ENCODE measurements around the gene CYLD.

Gene CYLD

DNA sequence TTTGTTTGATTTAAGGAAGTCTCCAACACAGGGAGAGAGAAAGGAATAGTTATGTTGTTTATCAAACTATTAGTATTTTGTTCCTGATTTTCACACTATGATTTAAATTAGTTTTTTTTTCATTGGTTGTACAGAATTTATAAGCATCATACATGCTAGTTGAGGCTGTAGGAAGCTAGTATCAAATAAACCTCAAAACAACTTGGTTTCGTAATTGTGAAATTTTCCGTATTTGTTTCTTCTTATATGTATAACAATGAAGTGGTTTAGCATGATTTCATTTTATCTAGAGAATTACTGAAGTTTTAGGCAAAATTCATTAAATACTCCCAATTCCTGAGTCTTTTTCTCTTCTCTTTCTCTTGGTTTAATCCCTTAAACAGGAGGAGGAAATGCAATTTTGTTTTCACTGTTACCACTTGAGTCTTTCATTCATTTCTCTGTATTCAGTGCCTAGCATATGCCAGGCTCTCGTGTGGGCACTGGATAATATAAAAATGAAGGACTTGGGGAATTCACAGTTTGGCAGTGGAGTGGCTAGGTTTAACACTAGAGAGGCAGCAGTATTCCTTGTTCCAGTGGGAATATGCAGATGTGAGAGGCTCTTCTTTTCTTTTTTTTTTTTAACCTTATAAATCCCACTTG is 1.8 kb downstream of the CYLD start:
- TF ChIP-seq TAF1 (IDR thresholded peaks at IDR 0.05; ENCODE audit: borderline replicate concordance, low read depth, low read length) (no peak), POLR2A (IDR thresholded peaks at IDR 0.05; ENCODE audit: low read depth, low read length) (no peak), POLR2AphosphoS5 (IDR thresholded peaks at IDR 0.05; ENCODE audit: low read depth, low read length) (no peak)
- FAIRE-seq (no peak), DNase-seq (ENCODE audit: insufficient read length) (no peak)

DNA sequence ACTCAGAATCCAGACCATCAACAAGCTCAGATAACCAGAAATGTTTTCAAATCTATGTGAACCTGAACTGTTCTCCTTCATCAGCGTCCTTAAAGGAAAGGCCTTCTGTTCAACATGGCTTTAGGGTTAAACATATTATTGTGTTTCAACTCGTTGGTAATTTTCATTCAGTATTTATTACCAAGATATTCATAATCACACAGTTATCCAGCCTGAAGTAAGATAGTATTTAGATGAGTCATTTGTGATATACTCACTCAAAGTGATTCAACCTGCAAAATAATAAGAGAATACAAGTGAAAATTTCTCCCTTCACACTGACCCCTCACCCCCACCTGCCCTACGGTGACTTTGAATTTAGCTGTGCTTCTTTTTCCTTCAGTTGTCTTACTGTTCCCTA is 3.0 kb downstream of the CYLD start:
- FAIRE-seq (no peak), DNase-seq (ENCODE audit: insufficient read length) (no peak)
- TF ChIP-seq POLR2AphosphoS5 (IDR thresholded peaks at IDR 0.05; ENCODE audit: low read depth, low read length) (no peak), POLR2A (IDR thresholded peaks at IDR 0.05; ENCODE audit: low read depth, low read length) (no peak), TAF1 (IDR thresholded peaks at IDR 0.05; ENCODE audit: borderline replicate concordance, low read depth, low read length) (no peak)

DNA sequence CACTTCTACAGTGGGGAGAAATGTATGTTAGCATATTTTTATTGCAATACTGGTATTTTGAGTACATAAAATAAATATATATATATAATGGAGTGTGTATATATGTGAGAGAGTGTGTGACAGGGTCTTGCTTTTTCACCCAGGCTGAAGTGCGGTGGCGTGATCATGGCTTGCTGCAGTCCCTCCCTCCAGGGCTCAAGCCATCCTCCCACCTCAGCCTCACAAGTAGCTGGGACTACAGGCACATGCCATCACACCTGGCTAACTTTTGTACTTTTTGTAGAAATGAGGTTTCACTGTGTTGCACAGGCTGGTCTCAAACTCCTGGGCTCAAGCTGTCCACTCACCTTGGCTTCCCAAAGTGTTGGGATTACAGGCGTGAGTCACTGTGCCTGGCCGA is 4.1 kb downstream of the CYLD start:
- no peak for DNase-seq (ENCODE audit: insufficient read length)
- FAIRE-seq, result no peak
- TF ChIP-seq TAF1 (IDR thresholded peaks at IDR 0.05; ENCODE audit: borderline replicate concordance, low read depth, low read length) (no peak), POLR2AphosphoS5 (IDR thresholded peaks at IDR 0.05; ENCODE audit: low read depth, low read length) (no peak), POLR2A (IDR thresholded peaks at IDR 0.05; ENCODE audit: low read depth, low read length) (no peak)

DNA sequence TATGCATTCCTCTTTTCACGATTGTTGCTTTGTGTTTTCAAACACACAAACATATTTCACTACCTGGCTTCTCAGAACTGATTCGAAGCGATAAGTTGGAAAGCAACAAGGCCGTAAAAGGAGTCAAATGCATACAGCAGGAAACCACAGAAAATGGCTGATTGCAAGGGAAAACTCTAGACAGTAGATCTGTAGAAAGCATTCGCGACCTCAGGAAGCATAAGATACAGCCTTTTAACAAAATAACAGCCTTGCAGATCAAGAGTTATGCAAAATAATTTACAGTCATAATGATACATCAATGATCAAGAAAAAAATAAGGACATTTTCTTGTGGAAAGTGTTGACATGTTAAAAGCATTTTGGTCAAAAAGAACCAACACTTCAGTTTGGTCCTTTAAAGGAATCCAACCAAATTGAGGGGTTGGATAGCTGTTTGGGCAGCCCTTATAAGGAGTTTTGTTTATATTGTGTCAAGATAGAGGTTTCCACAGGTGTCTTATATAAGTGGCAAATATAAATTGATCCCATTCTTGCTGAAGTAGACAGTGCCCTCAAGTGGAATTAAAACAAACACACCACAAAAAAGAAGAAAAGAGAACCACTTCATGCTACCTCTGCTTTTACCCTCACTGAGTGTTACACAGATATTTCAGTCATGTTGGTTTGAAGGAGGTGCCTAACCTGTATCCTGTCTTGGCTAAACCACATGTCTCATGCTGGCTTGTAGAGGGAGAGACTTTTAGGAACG is 5.5 kb downstream of the CYLD start:
- TF ChIP-seq POLR2AphosphoS5 (IDR thresholded peaks at IDR 0.05; ENCODE audit: low read depth, low read length), result no peak
- FAIRE-seq, result peak; percentile 84
- DNase-seq (ENCODE audit: insufficient read length), result no peak

DNA sequence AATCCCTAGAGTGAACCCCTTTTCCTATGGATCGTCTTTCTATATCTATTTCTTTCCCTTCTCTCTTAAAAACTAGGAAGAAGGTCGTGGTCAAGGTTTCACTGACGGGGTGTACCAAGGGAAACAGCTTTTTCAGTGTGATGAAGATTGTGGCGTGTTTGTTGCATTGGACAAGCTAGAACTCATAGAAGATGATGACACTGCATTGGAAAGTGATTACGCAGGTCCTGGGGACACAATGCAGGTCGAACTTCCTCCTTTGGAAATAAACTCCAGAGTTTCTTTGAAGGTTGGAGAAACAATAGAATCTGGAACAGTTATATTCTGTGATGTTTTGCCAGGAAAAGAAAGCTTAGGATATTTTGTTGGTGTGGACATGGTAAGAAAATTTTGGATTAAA is 9.6 kb downstream of the CYLD start:
- DNase-seq (ENCODE audit: insufficient read length) (no peak), FAIRE-seq (no peak)
- TF ChIP-seq TAF1 (IDR thresholded peaks at IDR 0.05; ENCODE audit: borderline replicate concordance, low read depth, low read length) (no peak), POLR2AphosphoS5 (IDR thresholded peaks at IDR 0.05; ENCODE audit: low read depth, low read length) (no peak), POLR2A (IDR thresholded peaks at IDR 0.05; ENCODE audit: low read depth, low read length) (no peak)

DNA sequence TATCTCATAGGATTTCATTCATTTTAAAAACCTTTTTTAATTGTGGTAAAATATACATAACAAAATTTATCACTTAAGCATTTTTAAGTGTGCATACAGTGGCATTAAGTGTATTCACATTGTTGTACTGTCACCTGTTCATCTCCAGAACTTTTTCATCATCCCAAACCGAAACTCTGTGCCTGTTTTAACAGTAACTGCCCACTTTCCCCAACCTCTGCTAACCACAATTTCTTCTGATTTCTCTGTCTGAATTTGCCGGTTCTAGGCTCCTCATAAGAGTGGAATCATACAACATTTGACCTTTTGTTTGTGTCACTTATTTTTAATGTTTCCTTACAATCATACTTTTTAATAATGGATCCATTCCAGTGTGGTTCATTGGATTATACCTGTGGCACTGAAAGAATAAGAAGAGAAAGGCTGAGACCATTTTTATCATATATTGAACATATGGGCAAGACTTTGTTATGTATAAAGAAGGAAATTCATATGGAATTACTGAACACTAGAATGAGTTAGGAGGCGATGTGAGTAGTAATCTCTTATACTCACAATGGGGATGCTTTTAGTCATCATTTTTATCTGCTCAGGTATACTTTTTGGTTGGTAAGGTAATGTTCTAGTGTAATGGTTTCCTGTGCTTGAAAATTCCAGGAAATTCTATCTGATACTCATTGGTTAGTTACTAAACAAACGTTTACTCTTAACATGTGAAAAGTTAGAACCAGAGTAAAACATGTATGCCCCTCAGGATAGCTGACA is 10.8 kb downstream of the CYLD start:
- TF ChIP-seq POLR2A (IDR thresholded peaks at IDR 0.05; ENCODE audit: low read depth, low read length), result no peak
- no peak for TF ChIP-seq TAF1 (IDR thresholded peaks at IDR 0.05; ENCODE audit: borderline replicate concordance, low read depth, low read length)
- no peak for TF ChIP-seq POLR2AphosphoS5 (IDR thresholded peaks at IDR 0.05; ENCODE audit: low read depth, low read length)
- FAIRE-seq (no peak), DNase-seq (ENCODE audit: insufficient read length) (no peak)

DNA sequence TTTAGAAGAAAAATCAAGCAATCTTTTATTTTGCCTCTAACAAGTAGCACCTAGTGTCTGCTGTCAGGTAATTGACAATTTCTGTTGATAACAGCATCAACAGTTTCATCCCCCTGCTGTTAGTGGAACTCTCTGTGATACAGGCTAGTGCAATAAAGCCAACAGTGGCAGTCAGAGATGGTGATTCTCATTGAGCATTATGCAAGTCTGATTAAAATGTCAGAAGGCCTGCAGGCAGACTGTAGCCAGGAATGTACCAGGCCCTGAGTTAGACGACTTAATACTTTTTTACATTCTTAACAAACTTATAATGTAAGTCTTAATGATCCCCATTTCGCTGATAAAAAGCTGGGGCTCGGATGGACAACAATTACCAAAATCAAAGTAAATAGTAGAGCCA is 14.6 kb downstream of the CYLD start:
- DNase-seq (ENCODE audit: insufficient read length) (no peak), FAIRE-seq (no peak)
- no peak for TF ChIP-seq POLR2AphosphoS5 (IDR thresholded peaks at IDR 0.05; ENCODE audit: low read depth, low read length)
- TF ChIP-seq POLR2A (IDR thresholded peaks at IDR 0.05; ENCODE audit: low read depth, low read length), result no peak
- TF ChIP-seq TAF1 (IDR thresholded peaks at IDR 0.05; ENCODE audit: borderline replicate concordance, low read depth, low read length), result no peak

DNA sequence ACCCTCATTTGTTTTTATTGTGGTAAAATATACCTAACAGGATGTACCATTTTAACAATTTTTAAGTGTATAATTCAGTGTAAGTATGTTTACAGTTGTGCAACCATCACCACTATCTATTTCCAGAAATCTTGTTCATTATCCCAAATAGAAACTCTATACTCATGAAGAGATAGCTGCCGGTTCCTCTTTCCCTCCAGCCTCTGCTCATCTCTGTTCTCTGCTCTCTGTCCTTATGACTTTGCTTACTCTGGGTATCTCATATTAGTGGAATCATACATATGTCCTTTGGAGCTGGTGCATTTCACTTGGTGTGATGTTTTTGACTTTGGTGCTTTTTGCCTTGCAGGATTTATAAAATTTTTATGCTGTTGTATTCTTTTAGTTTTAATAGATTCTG is 19.4 kb downstream of the CYLD start:
- no peak for TF ChIP-seq POLR2AphosphoS5 (IDR thresholded peaks at IDR 0.05; ENCODE audit: low read depth, low read length)
- TF ChIP-seq POLR2A (IDR thresholded peaks at IDR 0.05; ENCODE audit: low read depth, low read length), result no peak
- TF ChIP-seq TAF1 (IDR thresholded peaks at IDR 0.05; ENCODE audit: borderline replicate concordance, low read depth, low read length), result no peak
- DNase-seq (ENCODE audit: insufficient read length) (no peak), FAIRE-seq (peak; percentile 21)

DNA sequence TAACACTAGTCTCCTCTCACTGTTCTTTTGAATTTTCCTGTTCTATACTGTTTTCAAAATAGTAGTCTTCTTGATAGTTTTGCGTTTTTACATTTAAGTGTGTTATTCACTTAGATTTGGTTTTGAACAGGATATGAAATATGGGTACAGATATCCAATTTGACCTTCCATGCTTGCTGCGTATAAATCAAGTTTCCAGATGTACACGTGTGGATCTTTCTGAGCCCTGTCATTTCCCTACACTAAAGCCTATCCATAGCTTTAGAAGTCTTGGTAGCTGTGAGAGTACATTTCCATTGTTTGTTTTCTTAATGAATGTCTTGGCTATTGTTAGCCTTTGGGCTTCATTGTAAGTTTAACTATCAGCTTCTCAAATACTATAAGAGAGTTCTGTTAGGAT is 20.4 kb downstream of the CYLD start:
- FAIRE-seq, result no peak
- TF ChIP-seq TAF1 (IDR thresholded peaks at IDR 0.05; ENCODE audit: borderline replicate concordance, low read depth, low read length) (no peak), POLR2A (IDR thresholded peaks at IDR 0.05; ENCODE audit: low read depth, low read length) (no peak), POLR2AphosphoS5 (IDR thresholded peaks at IDR 0.05; ENCODE audit: low read depth, low read length) (no peak)
- no peak for DNase-seq (ENCODE audit: insufficient read length)

DNA sequence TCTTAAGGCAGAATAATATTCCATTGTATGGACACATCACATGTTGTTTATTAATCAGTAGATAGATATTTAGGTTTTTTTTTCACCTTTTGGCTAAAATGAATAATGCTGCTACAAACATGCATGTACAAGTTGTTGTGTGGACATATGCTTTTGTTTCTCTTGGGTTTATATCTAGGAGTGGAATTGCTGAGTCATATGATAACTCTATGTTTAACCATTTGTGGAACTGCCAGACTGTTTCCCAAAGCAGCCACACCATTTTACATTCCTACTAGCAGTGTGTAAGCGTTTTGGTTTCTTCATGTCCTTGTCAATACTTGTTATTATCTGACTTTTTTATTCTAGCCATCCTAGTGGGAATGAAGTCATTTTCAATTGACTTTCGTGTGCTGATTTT is 21.3 kb downstream of the CYLD start:
- no peak for DNase-seq (ENCODE audit: insufficient read length)
- no peak for FAIRE-seq
- TF ChIP-seq POLR2AphosphoS5 (IDR thresholded peaks at IDR 0.05; ENCODE audit: low read depth, low read length) (no peak), POLR2A (IDR thresholded peaks at IDR 0.05; ENCODE audit: low read depth, low read length) (no peak), TAF1 (IDR thresholded peaks at IDR 0.05; ENCODE audit: borderline replicate concordance, low read depth, low read length) (no peak)

DNA sequence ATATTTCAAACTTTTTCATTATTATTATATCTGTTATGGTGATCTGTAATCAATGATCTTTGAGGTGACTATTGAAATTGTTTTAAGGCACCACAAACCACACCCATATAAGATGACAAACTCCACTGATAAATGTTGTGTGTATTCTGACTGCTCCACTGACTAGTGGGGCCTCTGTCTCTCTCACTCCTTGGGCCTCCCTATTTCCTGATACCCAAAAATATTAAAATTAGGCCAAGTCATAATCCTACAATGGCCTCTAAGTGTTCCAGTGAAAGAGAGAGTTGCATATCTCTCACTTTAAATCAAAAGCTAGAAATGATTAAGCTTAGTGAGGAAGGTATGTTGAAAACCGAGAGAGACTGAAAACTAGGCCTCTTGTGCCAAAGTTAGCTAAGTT is 23.4 kb downstream of the CYLD start:
- TF ChIP-seq POLR2AphosphoS5 (IDR thresholded peaks at IDR 0.05; ENCODE audit: low read depth, low read length) (no peak), POLR2A (IDR thresholded peaks at IDR 0.05; ENCODE audit: low read depth, low read length) (no peak), TAF1 (IDR thresholded peaks at IDR 0.05; ENCODE audit: borderline replicate concordance, low read depth, low read length) (no peak)
- no peak for DNase-seq (ENCODE audit: insufficient read length)
- FAIRE-seq, result no peak

DNA sequence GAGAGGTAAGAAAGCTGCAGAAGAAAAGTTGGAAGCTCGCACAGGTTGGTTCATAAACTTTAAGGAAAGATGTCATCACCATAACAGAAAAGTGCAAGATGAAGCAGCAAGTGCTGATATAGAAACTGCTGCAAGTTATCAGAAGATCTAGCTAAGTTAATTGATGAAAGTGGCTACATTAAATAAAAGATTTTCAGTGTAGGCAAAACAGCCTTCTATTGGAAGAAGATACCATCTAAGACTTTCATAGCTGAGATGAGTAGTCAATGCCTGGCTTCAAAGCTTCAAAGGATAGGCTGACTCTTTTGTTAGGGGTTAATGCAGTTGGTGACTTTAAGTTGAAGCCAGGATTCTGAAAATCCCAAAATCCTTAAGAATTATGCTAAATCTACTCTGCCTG is 24.0 kb downstream of the CYLD start:
- no peak for FAIRE-seq
- DNase-seq (ENCODE audit: insufficient read length), result no peak
- no peak for TF ChIP-seq POLR2AphosphoS5 (IDR thresholded peaks at IDR 0.05; ENCODE audit: low read depth, low read length)
- TF ChIP-seq TAF1 (IDR thresholded peaks at IDR 0.05; ENCODE audit: borderline replicate concordance, low read depth, low read length), result no peak
- no peak for TF ChIP-seq POLR2A (IDR thresholded peaks at IDR 0.05; ENCODE audit: low read depth, low read length)
